Hepatic stellate cell (primary cell): ENCODE data around the gene ARRB1.
"Not testable (repeated sequence)": the region's sequence is repeated elsewhere in the genome, so short reads cannot be mapped to it uniquely, and the experiment has no call there.

ENCODE experiments used
- DNase-seq: peaks from one replicate; pipeline ENCODE4 v3.0.0; 2011; ENCODE audit warnings: low spot score

Gene ARRB1

DNA sequence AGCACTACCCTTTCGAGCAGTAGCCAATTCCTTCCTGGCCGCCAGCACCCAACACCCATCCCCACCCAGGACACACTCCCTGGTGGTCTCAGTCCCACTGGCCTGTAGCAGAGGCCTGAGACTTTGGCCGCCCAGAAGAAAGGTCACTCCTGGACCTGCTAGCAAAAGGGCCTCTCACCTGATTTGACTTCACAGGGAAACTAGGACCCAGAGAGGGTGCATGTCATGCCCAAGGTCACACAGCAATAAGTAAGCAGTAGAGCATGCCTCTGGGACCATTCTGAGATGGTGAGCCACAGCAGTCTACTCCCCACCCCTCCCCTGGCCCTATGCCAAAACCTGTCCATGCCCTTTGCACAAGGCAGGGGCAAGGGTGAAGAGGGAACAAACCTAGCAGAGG is 7.3 kb downstream of the ARRB1 start:
- no peak for DNase-seq

DNA sequence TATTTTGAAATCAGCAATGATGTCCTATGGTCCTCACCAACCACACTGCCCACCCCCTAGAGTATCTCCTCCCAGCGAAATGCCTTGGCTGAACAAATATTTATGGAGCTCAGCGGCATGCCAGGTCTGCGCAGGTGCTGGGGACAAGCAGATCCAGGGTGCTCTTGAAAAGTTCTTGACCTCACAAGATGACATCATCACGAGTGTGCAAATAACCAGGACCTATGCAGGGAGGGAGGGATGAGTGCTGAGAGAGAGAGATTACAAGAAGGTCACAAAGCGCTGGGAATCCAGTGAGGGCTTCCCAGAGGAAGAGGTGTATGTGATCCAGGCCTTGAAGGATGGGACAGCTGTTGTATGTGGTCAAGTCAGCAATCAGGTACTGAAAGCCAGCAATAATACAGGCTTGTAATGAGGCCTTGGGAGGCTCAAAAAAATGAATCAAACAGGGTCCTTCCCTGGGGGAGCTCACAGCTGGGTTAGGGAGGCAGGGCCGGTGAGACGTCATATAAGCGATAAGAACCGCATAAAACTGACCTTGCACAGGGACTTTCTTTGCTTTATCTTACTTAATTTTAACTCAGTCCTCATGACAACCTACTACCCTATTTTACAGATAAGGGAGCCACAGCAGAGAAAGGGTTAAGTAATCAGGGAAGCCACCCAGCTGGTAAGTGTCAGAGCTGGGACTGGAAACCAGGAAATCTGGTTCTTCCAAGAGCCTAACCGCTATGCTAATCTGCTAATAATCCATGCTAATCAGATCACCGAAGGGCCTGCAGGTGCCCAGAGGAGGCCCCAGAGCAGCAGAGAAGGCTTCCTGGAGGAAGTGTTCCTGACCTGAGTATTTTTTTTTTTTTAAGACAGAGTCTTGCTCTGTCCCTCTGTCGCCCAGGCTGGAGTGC is 8.2 kb downstream of the ARRB1 start:
- no peak for DNase-seq

- DNase-seq: no peak
Measured at GRCh38 chr11:75342231-75342918, 9.1 kb downstream of the ARRB1 start.

DNA sequence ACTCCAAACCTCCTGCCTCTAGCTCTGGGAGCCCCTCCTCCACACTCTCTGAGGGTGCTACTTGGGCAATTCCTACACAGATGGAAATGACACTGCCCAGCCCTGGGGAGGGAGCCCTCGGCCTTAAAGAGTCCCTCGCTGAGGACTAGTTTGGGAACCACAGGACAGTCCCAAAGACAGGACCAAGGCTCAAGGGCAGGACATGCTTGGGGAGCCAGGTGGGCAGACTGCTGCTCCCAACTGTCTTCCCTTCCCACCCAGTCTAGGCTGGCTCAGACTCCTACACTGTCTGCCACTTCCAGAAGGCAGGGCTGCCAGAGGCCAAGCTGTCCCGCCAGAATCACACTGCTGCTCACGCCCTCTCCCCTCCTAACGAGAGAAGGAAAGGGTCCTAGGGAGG is 9.8 kb downstream of the ARRB1 start:
- DNase-seq: no peak

DNA sequence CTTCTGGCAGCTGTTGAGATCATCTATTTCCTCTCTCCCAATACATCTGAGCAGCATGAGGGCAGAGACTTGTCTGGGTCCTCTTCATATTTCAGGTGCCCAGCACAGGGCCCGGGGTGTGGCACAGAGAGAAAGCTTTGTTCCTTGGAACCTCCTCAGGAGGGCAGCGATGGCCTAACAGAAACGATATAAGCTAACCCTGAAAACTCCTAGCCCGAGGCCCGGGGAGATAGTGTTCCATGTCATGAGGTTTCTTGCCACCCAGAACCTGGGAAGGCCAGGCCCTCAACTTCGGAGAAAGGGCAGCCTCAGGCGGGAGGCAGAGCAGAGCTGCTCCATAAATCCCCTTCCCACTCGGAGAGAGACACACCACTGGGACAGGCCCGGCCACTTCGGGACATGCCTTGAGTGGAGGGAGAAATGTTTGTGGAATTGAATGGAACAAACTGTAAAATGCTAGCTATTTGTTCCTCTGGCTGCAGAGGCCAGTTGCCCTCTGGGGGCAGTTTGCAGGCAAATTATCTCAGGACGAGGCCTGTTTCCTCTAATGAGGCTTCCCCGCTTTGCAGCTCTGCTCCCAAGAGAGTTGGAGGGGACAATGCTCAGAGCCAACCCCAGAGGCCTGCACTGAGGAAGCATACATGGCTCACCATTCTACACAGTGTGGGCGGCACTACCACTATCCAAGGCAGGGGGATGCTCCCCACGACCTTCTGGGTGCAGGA is 11.6 kb downstream of the ARRB1 start:
- DNase-seq: no peak

DNA sequence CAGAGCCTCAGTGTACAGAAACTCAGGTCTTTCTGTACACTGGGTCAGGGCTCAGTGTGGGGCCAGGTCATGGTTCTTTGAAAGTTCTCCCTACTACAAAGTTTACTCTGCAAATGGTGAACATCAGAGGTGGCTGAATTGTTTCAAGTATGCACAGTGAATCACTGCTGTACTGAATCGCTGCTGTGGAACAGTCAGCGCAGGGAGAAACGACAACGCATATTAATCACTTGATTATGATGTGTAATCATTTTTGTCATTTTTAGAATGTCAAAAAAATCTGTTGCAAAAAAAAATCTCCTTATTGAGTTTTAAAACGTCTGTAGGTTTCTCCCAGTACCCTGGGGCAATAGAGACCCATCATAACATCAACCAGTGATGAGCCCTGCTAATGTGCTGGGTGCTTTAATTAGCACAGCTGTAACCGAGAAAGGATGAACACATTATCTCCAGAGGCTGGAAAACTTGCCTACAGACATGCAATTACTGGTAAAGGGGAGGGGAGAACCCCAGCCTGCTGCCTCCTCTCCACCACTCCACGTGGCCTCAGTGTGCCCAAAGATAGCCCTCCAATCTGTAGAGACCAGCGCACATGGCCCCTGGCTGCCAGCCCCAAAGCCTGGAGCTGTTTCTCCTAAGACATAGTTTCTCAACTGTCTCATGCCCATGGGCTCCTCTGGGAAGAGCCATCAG is 12.8 kb downstream of the ARRB1 start:
- DNase-seq: peak; percentile 69

- peak; percentile 50 for DNase-seq
Measured at GRCh38 chr11:75337195-75337654, 14.2 kb downstream of the ARRB1 start.

GRCh38 chr11:75334976-75335375 is 16.5 kb downstream of the ARRB1 start:
- DNase-seq: no peak

DNA sequence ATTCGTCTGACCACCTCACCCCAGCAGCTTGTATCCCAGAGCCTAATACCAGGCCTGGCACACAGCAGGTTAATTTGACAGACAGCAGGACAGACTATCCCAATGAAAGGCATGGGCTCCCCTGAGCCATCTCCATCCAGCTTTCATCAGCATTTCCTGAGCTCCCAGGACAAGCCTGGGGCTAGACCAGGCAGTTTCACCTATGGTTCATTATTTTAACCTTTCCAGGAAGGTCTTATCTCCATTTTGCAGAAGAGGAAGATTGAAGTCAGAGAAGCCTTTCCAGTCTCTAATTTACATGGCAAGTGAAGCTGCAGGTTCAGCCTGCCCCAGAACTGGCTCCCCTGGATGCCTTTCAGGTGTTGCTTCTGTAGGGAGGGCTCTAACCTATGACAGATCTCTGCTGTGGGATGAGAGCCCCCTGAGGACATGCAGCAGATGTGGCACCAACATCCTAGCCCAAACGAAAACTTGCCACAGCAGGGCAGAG is 17.0 kb downstream of the ARRB1 start:
- no peak for DNase-seq

GRCh38 chr11:75333807-75334140 is 17.7 kb downstream of the ARRB1 start:
- no peak for DNase-seq

- DNase-seq: no peak
Measured at GRCh38 chr11:75333022-75333806, 18.2 kb downstream of the ARRB1 start.

DNA sequence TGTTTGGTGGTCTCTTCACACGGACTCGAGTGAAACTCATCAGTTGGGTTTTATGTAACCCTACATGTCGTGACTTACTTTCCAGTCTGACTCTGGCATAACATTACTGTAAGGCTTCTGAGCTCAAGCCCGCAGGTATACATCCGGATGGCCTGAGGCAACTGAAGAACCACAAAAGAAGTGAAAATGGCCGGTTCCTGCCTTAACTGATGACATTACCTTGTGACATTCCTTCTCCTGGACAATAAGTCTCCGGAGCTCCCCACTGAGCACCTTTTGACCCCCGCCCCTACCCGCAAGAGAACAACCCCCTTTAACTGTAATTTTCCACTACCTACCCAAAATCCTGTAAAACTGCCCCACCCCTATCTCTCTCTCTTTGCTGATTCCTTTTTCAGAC is 19.7 kb downstream of the ARRB1 start:
- not testable (repeated sequence) for DNase-seq

DNA sequence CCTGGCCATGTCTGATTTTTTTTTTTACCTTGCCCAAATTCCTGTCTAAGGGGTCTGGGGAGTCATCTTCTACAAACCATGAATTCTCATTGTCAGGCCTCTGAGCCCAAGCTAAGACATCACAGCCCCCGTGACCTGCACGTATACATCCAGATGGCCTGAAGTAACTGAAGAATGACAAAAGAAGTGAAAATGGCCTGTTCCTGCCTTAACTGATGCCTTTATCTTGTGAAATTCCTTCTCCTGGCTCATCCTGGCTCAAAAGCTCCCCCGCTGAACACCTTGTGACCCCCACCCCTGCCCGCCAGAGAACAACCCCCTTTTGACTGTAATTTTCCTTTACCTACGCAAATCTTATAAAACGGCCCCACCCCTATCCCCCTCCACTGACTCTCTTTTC is 20.2 kb downstream of the ARRB1 start:
- DNase-seq: not testable (repeated sequence)

GRCh38 chr11:75330886-75331285 is 20.6 kb downstream of the ARRB1 start:
- DNase-seq: not testable (repeated sequence)

DNA sequence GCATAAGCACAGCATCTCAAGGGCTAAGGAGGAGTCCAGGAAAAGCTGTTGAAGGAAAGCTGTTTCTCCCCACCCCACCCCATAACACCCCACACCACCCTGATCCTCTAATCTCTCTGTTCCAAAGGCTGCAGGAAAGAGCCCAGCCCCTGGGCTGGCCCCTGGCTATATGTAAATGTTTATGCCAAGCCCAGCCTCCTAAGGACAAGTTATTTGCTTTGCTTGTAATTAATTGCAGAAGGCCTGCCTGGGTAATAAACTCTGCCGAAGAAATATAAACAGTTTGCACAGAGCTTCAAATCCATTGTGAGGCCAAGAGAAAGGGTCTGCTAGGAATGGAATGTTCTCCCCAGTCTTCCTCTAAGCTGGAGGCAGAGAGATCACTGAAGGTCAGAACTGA is 21.2 kb downstream of the ARRB1 start:
- no peak for DNase-seq

GRCh38 chr11:75328426-75329277 is 22.8 kb downstream of the ARRB1 start:
- DNase-seq: peak; percentile 80

GRCh38 chr11:75326439-75326810 is 25.0 kb downstream of the ARRB1 start:
- no peak for DNase-seq

DNA sequence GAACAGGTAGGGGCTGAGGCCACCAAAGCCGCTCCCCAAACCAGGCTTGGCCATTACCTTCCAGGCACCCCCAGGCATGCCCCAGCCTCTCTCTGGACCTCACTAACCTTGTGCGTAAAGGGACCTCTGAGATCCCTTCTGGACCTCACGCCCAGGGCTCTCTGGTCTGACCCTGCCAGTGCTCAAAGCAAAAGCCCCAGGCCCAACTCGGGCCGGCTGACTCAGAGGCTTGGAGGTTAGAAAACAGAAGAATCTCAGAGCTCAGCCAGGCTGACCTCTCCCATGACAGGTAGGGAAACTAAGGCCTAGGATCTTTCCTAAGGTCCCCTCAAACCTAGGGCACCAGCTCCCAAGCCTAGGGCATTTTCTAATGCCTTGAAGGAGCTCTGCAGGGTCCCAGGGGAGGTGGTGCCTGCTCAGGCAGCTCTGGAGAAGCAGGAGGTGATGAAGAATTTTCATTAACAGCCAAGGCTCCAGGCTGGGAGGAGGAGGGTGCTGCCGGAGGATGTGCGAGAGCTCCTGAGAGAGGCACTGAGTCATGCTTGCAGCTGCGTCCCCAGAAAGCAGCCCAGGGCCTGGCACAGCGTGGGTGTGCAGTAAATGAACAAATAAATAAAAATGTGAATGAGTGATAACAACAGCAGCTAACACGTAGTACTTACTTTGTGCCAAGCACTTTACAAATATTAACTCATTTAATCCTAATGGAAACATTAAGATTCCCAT is 25.6 kb downstream of the ARRB1 start:
- peak; percentile 92 for DNase-seq

DNA sequence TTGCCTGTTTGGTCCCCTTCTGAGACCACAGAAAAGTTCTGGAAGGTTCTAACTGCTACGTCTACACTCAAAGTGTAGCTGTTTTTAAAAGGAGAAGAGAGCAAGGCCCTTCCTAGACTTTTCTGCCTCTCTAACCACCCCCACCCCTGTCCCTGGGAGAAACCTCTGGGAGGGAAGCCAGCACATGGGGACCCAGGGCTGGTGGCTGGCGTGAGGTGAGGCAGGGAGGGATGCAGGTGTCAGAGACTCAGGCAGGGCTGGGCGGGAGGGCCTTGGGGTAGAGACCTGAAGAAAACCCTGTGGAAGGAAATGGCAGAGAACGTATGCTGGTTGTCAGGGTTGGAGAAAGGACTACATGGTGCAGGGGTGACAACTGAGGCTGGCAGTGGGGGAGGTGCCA is 26.7 kb downstream of the ARRB1 start:
- no peak for DNase-seq

GRCh38 chr11:75324189-75324588 is 27.3 kb downstream of the ARRB1 start:
- DNase-seq: no peak
